NCI-H446 (cell line): ENCODE data around the gene LSAMP.

Experiments used
- DNase-seq, 2 experiments: peaks; one replicate each; lab custom pipeline; 2025; lab: John Stamatoyannopoulos, UW

LSAMP gene

DNA sequence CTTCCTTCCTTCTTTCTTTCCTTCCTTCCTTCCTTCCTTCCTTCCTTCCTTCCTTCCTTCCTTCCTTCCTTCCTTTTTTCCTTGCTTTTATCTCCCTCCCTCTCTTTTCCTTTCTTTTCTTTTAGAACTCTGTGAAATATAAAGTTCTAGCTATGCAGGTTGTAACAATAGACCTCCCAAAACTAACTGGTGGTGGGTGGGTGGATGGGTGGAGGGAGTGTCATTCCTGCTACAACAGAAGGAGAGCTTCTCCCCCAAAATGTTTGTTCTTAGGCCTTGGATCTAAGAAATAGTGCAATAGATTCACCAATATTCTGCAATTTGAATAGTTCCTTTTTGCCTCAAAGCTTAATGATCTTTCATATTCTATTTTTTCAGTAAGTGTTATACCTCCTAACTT lies 606.0 kb downstream of the LSAMP start:
- no peak for DNase-seq

DNA sequence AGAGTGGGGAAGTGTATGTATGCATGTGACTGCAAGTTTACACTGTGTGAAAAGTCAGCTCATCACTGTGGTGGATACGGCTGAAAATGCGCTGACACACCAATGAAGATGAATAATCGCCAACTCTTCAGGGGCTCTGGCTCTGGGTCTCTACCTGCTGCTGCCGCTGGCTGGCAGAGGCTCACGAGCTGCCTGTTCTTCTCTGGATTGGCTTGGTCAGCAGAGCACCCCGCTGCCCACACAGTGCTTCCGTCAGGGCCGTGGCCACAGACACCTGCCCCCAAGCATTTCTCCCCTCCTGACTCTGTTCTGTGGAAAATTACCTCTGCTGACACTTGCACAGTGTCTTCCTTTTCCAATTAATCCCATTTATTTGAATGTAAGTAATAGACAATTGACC lies 606.5 kb downstream of the LSAMP start:
- DNase-seq = no peak

DNA sequence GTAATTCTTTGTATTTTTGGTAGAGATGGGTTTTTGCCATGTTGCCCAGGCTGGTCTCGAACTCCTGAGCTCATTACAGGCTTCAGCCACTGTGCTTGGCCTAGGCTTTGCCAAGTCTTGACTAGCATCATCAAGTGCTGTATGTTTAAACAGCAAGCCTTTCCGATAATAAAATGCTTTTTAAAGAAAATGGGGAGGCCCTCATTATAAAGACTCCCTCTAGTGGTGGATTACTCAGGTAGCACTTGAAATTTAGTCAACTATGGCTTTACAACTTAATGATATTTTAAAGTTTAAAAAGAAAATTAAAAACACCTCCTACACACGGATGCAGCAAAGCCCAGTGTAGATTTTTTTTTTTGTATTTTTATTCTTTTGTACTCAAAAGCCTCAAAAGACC lies 608.3 kb downstream of the LSAMP start:
- peak in 1 of 2 experiments; percentile 47 for DNase-seq

DNA sequence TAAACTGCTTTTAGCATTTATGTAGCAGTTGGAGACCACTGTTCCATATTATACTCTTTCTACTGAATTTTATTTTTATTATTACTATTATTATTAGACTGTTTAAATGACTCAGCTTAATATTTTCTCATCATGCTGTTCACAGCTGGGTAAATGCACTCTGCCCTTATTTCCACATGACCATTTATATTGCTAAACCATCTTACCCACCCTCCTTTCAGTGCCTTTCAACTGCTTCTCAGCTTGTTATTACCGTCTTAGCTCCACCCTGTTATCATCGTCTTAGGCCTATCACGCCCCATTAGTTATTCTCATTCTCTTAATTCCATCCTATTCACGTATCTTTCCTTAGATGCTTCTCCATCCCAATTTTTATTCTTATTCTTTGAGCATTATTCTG lies 609.3 kb downstream of the LSAMP start:
- no peak for DNase-seq

DNA sequence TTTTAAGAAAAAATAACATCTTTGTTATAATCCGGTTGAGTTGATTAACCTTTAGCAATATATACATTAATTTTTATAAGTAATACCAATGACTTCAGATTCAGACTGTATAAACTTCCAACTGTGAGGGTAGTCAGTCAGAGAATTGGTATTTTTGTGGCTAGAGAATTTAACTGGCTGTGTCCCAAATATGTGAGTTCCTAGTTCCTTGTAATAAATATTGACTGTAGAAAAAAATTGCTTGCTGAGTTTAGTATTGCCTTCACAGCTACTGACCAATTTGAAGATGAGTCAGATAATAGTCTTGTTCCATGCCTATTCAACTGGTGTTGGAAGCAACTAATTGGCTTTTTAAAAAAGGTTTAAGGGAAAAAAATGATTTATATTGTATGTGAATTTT lies 611.2 kb downstream of the LSAMP start:
- peak in 1 of 2 experiments; percentile 58 for DNase-seq

DNA sequence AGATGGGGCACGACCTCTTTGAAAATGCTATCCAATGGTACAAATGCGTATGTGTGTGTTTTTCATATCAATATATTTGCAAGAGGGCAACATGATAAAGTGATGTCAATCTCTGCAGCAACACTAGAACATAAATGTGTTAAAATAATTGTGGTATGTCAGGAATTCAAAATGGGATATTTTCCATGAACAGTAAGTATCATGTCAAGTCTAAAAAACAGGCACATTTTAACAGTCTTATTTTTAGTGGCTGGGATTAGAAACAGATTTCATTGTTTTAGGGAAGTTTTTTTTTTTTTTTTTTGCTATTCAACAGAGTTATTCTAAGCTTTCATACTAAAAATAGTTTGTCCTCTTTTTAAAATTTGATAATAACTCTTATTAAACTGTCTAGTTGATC lies 612.2 kb downstream of the LSAMP start:
- no peak for DNase-seq

DNA sequence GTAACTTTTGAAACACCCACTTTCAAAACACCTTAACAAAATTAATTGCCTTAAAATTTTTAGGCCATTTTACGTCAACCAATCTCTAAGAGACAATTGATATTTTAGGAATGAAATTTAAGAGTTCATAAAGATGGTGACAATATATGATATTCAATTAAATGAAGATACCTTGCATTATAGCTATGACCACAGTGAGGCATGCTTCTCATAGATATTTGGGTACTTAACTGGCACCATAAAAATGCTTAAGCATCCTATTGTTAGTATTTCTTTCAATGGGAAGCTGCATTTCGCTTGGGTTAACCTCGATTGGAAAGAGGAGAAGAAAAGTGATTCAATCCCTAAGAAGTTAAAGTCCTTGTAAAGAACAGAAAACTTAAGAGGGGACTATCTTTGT lies 613.0 kb downstream of the LSAMP start:
- DNase-seq = peak in 1 of 2 experiments; percentile 19

DNA sequence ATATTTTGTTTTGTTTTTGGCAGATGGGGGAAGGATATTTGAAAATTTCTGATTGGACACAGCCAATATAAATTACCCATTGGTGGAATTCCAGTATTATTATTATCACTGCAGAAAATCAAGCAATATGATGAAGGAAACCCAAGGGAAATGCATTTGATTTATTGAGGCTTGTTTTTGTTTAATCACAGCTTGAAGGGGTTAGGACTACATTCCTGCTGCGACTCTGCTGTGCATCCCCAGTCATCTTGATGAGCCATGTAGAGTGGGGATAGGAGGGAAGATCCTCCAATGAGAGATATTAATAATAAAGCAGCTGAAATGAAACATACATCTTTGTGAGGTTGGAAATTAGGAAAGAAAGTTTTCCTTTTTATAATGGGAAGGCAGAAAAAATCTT lies 613.4 kb downstream of the LSAMP start:
- no peak for DNase-seq

DNA sequence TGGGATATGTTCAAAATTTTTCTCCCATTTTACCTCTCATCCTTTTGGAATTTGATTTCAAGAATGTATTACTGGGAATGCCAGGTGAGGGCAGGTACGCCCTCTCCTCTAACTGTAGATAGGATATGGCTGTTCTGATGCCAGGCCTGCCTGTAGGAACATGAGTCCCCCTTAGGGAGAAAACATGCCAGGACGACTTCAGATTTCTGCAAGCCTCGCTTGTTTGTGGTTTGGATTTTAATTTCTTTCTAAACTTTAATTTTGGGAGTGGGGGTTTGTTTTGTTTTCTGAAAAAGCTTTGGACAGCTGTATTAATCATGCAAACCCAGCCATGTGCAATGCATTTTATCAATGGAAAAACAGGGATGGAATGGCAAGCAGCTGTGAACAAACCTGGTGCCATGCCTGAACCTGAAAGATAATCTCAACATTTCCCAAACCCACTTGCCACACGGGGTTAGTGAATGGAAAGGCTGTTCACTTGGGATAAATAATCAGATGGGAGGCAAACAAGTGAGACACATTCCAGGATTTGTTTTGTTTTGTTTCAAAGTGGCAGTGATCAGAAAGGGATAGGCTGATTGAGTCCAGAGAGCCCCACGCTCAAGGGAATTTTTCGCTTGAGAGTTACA lies 614.4 kb downstream of the LSAMP start:
- DNase-seq = no peak

DNA sequence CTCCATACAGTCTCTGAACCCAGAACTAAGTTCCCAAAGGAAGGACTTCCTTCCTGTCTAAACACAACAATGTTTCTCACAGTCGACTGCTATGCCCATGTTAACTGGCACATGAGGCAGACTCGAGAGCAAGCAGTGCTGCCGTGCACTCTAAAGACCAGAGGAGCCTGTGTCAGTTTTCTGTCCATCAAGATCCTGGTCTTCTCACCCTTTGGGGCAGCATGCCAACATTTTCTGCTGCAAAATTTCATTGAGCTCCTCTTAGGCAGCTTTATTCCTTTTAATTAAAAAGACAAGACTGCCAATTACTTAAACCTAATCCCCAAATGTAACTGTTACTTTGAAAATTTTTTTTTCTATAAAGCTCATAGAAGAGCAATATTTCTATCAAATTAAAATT lies 616.9 kb downstream of the LSAMP start:
- peak in 1 of 2 experiments; percentile 14 for DNase-seq

DNA sequence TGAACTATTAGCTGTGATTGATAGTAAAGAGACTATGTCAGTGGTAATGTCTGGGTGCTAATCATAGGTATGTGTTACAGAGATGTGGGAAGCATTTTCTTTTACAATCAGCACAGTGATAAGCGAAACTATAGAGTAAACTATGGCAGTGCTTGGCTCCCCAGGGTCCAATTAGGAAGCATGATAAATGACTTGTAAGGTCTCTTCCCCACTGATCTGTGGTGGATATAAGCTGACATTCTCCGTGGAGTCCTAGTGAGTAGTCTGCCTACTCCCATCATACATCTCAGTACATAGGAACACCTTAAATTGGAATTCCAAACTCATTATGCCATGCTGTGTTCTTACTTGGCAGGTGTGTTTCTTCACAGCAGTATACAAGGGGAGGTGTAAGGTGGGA lies 617.8 kb downstream of the LSAMP start:
- no peak for DNase-seq

DNA sequence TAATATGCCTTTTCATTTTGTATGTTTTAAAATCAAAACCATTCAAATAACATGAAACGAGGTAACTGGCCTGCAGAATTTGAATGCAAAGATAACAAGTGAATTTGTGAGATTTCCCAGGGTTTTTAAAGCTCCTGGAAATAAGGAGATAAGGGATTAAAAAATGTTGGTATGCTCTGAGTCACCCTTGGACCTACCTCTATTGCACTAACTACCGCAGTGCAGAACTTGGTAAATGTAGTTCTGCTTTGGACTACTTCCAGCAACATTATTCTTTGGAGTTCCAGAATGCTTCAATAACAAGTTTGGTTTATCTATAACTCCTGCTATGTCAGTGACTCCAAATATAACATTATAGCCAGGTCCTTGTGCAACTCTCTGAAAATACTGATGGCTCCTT lies 620.2 kb downstream of the LSAMP start:
- DNase-seq = no peak

DNA sequence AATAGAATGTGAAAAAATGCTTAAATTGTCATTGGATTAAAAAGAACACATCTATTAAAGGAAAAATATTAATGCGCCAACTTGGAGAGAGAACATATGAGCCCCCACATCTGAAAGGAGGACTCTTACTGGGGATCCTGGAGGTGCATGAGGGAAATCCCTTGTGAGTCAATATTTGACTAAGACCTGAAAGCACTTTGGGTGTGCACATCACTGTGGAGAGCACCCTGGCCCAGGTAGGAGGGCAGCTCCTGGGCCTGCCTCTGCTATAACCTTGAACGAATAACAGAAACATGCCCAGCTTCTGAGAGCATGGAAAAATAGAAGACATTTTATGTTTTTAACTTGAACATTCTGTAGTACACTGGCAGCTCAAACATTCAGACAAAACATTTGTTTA lies 622.2 kb downstream of the LSAMP start:
- no peak for DNase-seq

DNA sequence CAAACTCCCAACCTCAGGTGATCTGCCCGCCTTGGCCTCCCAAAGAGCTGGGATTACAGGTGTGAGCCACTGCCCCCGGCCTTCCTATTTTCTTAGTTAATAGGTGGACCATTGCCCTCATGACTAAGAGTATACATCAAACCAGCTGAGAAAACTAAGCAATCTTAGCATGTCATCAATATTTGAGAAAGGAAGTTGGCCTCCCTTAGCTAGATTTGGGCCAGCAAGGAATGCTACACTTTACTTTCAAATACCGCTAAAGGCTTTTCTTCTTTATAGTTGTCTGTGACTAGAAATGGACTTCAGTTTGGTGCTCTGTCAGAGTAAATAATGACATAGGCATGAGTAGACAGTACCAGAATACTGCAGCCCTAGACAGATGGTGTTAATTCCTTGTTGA lies 622.7 kb downstream of the LSAMP start:
- DNase-seq = no peak

DNA sequence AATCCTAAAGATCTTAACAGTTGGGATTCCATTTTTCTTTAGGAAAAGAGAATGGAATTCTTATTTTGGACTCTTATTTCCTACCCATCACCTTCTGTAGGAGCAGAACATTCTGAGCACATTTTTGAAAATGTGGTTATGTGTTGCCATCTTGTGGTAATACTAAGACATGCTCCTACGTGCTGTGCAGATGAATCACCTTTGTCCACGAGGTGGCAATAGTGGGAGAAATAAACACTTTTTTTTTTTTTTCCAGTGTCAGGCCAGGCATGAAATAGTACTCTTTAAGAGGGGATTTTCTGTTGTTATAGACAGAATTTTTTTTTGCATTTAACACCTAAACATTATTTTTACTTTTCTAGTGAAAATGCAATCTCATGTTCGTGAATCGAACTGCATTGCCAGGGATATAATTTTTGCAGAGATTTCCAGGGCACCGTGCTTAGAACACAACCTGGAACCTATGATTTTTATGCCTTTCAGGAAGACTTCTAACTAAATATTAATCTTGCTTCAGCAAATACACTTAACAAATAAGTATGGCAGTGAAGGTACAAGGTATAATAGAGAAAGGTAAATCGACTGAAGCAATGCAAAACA lies 625.4 kb downstream of the LSAMP start:
- peak; percentile 85 to 94 for DNase-seq

DNA sequence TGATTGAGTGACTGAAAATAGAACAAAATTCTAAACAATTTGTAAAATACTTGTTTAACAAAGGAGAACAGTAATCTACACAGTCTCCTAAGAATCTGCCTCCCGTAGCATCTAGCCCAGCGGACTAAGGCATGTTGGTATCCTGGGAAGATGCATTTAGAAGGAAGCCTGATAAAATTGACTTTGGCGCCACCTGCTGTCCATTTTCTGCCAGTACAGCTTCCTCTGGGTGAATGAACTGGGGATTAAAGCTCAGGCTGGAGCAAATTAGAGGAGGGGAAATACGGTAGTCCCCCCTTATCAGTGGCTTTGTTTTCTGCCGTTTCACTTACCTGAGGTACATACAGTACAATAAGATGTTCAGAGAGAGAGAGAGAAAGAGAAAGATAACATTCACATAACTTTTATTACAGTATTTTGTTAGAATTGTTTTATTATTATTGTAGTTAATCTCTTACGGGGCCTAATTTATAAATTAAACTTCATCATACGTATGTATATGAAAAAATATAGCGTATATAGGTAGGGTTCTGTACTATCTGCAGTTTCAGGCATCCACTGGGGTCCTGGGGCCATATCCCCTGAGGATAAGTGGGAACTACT lies 630.4 kb downstream of the LSAMP start:
- peak; percentile 82 to 86 for DNase-seq

DNA sequence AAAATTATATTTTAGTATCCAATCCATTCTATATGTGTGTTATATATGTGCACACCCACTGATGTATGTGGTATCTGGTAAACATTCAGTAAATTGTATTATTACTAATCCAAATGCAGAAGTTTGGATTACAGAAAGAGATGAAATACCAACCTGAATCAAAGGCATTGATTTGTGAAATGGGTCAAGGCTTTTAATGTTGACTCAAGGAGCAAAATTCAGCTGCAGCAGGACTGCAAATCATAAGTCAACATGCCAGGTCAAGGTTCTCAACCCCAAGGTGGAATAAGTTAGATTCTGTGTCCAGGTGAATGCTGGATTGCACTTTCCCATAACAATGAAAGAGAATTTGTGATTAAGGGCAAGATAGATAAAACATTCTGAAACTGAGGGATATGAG lies 631.3 kb downstream of the LSAMP start:
- DNase-seq = no peak

DNA sequence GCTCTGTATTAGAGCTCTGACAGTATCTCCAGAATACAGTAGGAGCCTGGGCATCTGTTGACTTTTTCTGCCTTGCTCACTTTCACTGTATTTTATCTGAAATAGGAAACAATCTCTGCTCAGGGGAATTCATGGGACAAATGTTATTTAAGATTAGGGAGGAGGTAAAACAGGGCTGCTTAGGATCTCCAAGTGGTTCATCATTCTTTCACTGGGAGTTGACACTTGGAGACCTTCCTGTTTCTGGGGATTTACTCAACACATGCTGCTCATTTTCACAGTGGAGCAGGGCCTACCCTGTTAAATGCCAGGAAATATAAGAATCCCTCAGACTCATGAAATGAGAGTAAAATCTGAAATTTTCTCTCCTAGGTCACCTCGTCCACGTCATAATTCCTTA lies 636.5 kb downstream of the LSAMP start:
- no peak for DNase-seq

DNA sequence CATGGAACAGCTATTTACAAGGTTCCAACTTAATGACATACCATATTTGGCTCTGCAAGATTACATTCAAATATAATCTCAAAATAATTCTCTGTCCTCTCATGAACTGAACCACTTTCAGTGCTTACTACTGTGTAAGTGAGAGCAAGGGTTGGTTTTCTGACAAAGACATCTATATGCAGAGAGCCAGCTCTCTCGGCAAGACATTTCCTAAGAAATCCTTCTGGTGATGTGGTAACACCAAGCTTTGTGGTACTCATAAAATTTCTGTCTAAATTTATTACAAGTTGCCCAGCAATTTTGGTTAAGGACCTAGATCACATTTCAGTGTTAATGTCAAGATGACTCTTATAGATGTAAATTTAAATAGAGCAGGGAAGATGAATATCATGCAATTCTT lies 637.0 kb downstream of the LSAMP start:
- no peak for DNase-seq

DNA sequence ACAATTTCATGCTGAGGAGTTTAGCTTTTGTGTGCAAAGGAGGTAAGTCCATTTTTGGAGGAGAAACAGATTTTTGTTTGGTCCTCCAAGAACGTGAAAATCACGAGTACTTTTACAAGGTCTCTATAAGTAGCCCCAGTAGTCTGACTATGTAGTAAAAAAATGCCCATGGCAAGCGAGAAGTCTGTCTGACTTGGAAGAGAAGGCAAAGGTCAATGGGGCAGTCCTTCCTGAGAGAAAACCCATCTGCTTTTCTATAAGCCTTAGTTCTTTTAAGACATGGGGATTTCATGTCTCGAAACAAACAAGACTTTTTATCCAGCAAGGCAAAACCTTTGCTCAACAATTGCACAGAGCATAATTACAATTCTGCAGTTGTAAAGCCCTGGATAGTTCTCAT lies 638.8 kb downstream of the LSAMP start:
- no peak for DNase-seq

DNA sequence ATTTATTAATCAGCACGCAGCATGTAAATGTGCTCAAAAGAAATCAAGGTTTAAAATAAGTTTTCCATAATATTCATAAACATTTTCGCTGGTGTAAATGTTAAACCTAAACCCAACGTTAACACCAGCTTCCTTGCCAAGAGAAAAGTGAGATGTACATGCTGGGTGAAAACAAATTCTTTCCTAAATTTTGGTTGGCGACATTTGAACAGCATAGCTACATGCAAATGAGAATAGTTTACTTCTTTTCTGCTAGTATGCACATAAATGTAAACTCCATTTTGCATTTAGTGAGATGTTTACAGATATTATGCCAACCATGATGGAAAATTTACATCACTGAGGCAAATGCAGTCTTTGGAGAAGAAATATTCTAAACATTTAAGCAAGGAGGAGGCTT lies 639.8 kb downstream of the LSAMP start:
- DNase-seq = no peak

DNA sequence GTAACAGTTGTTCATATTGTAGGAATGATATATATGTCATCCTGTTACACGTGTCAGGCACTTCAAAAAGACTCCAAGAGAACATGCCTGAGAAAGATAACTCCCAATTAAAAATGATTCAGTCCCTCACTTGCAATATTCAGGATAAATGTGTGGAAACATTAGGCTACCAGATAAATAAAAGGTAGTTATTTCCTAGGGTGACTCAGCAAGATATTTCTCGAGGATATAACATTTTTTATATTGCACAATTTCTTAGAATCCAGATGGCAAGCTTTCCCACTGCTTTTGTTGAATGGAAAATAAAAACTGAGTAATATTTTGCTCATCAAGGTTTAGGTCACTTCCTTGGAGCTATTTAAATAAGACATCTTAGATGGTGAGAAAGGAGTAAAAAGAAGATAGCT lies 640.6 kb downstream of the LSAMP start:
- DNase-seq = no peak

DNA sequence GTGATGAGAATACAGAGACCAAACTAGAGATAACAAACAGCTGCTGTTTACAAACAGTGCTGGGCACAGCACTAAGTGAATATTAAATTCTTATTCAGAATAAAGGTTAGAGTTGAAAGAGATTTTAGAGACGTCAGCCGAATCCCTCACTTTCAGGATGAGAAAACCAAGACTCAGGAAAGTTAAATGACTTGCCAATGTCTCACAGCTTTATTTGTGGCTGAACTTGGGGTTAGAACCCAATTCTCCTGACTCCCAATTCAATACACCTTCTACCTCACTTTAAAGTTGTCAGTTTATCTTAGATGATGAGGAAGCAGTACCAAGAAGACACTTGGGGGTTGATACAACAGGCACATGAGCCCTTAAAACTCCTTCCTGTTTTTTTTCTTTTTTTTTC lies 641.1 kb downstream of the LSAMP start:
- DNase-seq = no peak

DNA sequence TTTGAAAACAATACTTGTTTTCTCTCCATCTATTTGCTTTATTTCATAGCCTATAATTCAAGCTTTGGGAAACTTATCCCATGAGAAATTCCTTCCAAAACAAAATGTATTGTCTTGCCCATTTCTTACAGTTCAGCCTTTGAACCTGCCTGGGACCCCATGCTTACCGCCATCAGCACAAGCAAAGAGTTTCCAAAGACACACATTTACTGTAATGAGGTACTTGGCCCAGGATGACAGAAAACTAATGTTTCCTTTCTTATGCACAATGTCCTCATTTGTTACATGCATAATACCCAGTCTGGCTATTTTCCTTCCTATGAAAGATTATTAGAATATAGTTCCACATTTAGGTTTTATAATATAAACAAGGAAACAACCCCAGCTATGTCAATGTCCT lies 641.6 kb downstream of the LSAMP start:
- no peak for DNase-seq
